ENCODE measurements around the gene PSMB7.
A peak's percentile ranks its signal among the peaks of the same experiment; 100 is the strongest.

Gene PSMB7

DNA sequence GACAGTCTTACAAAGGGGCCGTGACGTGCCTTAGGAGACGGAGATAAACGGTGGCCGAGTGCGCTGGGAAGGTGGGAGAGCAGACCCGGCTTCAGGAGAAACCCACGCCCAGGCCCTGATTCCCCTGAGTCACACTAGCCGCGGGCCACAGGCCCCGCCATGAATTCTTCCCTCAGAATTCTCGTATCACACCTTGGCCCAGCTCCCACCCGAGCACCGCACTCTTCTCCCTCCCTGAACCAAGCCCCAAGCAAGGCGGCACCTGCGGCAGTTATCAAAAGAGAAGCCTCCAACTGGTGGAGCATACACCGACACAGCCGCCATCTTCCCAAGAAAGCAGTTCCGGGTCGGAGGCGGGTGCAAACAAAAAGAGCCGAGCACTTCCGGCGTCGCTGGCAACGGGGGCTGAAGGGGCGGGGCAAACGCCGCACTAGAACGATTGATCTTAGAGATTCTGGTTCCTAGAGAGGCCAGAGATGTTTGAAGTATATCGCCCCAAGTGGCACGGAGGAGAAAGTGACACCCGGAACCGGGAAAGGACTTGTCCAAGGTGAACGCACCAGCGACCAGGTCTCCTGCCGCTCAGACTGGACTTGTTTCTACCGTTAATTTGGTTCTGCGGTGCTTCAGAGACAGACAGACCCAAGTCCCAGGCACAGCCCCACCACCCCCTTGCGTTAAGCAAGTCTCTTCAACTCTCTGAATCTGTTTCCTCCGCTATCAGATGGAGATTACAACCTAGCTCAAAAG lies at the start of gene PSMB7 (continued):
- TF ChIP-seq ZNF488 (tag by site-specific recombination; IDR thresholded peaks at IDR 0.05) (no peak), ZFHX2 (tag by site-specific recombination; conservative IDR thresholded peaks at IDR 0.05) (peak; percentile 45), ZNF114 (tag by site-specific recombination; IDR thresholded peaks at IDR 0.05) (no peak), ZNF548 (tag by site-specific recombination; IDR thresholded peaks at IDR 0.05) (no peak), ZNF585B (tag by site-specific recombination; IDR thresholded peaks at IDR 0.05) (no peak), ZNF561 (tag by site-specific recombination; IDR thresholded peaks at IDR 0.05; ENCODE audit: borderline replicate concordance) (peak; percentile 58; the same call in 1 of the 2 replicates), ZNF2 (tag by site-specific recombination; IDR thresholded peaks at IDR 0.05) (peak; percentile 53; the same call in 1 of the 2 replicates), ZNF324 (tag by site-specific recombination; IDR thresholded peaks at IDR 0.05) (peak; percentile 67), BCL11B (tag by site-specific recombination; IDR thresholded peaks at IDR 0.05; ENCODE audit: low read depth) (no peak), KLF9 (tag by site-specific recombination; IDR thresholded peaks at IDR 0.05; ENCODE audit: low read depth) (0 out of 2 replicates have a peak, but pooled peaks have one; percentile 54), GLI2 (tag by site-specific recombination; IDR thresholded peaks at IDR 0.05; ENCODE audit: borderline replicate concordance, low read depth) (no peak), ZNF311 (tag by site-specific recombination; IDR thresholded peaks at IDR 0.05; ENCODE audit: borderline replicate concordance) (no peak), ZSCAN5A (tag by site-specific recombination; IDR thresholded peaks at IDR 0.05) (no peak), ZNF350 (tag by site-specific recombination; IDR thresholded peaks at IDR 0.05) (no peak), ZNF24 (tag by site-specific recombination; IDR thresholded peaks at IDR 0.05) (peak; percentile 80), GFI1B (tag by site-specific recombination; IDR thresholded peaks at IDR 0.05) (no peak), ZNF433 (tag by site-specific recombination; IDR thresholded peaks at IDR 0.05; ENCODE audit: low read depth) (no peak), PRDM2 (tag by site-specific recombination; IDR thresholded peaks at IDR 0.05; ENCODE audit: borderline replicate concordance) (no peak), ZNF514 (tag by site-specific recombination; IDR thresholded peaks at IDR 0.05) (no peak), ZNF544 (tag by site-specific recombination; IDR thresholded peaks at IDR 0.05) (no peak), ZNF501 (tag by site-specific recombination; IDR thresholded peaks at IDR 0.05) (no peak; the same call in 1 of the 2 replicates), ZNF654 (tag by site-specific recombination; IDR thresholded peaks at IDR 0.05; ENCODE audit: low read depth) (no peak), ZBTB7A (tag by site-specific recombination; IDR thresholded peaks at IDR 0.05; ENCODE audit: low read depth) (no peak), ZNF280C (tag by site-specific recombination; IDR thresholded peaks at IDR 0.05) (no peak)
- TF ChIP-seq, protein P1, sequence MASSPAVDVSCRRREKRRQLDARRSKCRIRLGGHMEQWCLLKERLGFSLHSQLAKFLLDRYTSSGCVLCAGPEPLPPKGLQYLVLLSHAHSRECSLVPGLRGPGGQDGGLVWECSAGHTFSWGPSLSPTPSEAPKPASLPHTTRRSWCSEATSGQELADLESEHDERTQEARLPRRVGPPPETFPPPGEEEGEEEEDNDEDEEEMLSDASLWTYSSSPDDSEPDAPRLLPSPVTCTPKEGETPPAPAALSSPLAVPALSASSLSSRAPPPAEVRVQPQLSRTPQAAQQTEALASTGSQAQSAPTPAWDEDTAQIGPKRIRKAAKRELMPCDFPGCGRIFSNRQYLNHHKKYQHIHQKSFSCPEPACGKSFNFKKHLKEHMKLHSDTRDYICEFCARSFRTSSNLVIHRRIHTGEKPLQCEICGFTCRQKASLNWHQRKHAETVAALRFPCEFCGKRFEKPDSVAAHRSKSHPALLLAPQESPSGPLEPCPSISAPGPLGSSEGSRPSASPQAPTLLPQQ (tag by site-specific recombination; IDR thresholded peaks at IDR 0.05) = peak; percentile 43
- TF ChIP-seq, protein P2, sequence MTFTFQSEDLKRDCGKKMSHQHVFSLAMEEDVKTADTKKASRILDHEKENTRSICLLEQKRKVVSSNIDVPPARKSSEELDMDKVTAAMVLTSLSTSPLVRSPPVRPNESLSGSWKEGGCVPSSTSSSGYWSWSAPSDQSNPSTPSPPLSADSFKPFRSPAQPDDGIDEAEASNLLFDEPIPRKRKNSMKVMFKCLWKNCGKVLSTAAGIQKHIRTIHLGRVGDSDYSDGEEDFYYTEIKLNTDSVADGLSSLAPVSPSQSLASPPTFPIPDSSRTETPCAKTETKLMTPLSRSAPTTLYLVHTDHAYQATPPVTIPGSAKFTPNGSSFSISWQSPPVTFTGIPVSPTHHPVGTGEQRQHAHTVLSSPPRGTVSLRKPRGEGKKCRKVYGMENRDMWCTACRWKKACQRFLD (tag by site-specific recombination; IDR thresholded peaks at IDR 0.05) = no peak

Data from HEK293 (cell line).